GM12878 (cell line): ENCODE measurements around the gene ZNF689. TPM values are rescaled to one million over a fixed set of nuclear protein-coding genes. Genes with fewer than 3 reads are reported as not detected.
A peak's percentile ranks its signal among the peaks of the same experiment; 100 is the strongest.

Experiments
- BACH1 ChIP-seq: fragments of 450-650 bp; IDR thresholded peaks from 2 replicates; pipeline ENCODE4 v1.6.1; 2017; ENCODE audit warnings: mild to moderate bottlenecking, borderline replicate concordance
- CHD2 ChIP-seq: IDR thresholded peaks from 2 replicates; pipeline ENCODE4 v1.6.1; 2011; ENCODE audit warnings: low read depth, low read length, improper control_type of control experiment, borderline replicate concordance
- EZH2 ChIP-seq: IDR thresholded peaks from 2 replicates; pipeline ENCODE4 v1.6.1; 2012; ENCODE audit warnings: low read depth, mild to moderate bottlenecking, control low read depth, inconsistent platforms, low read length, borderline replicate concordance; ENCODE audit not compliant: control insufficient read depth
- HDAC6 ChIP-seq: fragments of 200-600 bp; sonication (generic); IDR thresholded peaks from one replicate; pipeline ENCODE4 v1.8.0; 2017; ENCODE audit warnings: antibody characterized with exemption; ENCODE audit not compliant: unreplicated experiment
- MTA2 ChIP-seq: fragments of 450-650 bp; IDR thresholded peaks from 2 replicates; pipeline ENCODE4 v1.6.1; 2016; ENCODE audit warnings: low read depth, mild to moderate bottlenecking, moderate library complexity
- MXI1 ChIP-seq: fragments of 150-350 bp; IDR thresholded peaks from 2 replicates; pipeline ENCODE4 v1.6.1; 2011; ENCODE audit warnings: low read depth, mild to moderate bottlenecking, inconsistent platforms, low read length, improper control_type of control experiment
- NFIC ChIP-seq: IDR thresholded peaks from 2 replicates; pipeline ENCODE4 v1.6.1; 2012; ENCODE audit warnings: low read depth, mild to moderate bottlenecking, inconsistent platforms, low read length, moderate library complexity
- NFYA ChIP-seq: IDR thresholded peaks from 2 replicates; pipeline ENCODE4 v1.6.1; 2011; ENCODE audit warnings: low read depth, mild to moderate bottlenecking, low read length, improper control_type of control experiment, borderline replicate concordance
- SREBF2 ChIP-seq: IDR thresholded peaks from 2 replicates; pipeline ENCODE4 v1.6.1; 2012; ENCODE audit warnings: mild to moderate bottlenecking, low read length
- USF2 ChIP-seq: IDR thresholded peaks from 2 replicates; pipeline ENCODE4 v1.6.1; 2011; ENCODE audit warnings: low read depth, low read length, improper control_type of control experiment, borderline replicate concordance
- ZSCAN29 ChIP-seq: fragments of 450-650 bp; IDR thresholded peaks from 2 replicates; pipeline ENCODE4 v1.6.1; 2017; ENCODE audit warnings: mild to moderate bottlenecking, moderate library complexity
- polyA plus RNA-seq, 11 experiments: library from polyadenylated mRNA; depleted of rRNA in 4 of 11; unstranded in 6 of 11; stranded (reverse) in 5 of 11; fragments of >200 nt; fragmentation: Nextera tagmentation in 4 of 11; fragmentation: Illumina TruSeq in 1 of 11; extraction: Ambion mirVana in 4 of 11; extraction: Trizol in 1 of 11; gene quantifications; 1 replicate in 1 of 11; 2 replicates in 10 of 11; pipeline versions ENCODE4 v1.2.1 to v1.2.3, GENCODE V29; 2011 to 2016; ENCODE audit warnings: inconsistent platforms in 2 of 11, missing spikeins in 2 of 11, low read depth in 1 of 11
- total RNA-seq, 4 experiments: library from RNA; depleted of rRNA in 3 of 4; stranded (reverse); fragments of >200 nt in 3 of 4; fragmentation: Illumina TruSeq in 1 of 4; extraction: Trizol in 1 of 4; gene quantifications; 2 replicates each; pipeline versions ENCODE4 v1.2.1 to v1.2.3, GENCODE V29; 2013 to 2021

Gene ZNF689
- total and polyA plus RNA-seq, 10 of the 15 experiments (the other 5 are each of a cell fraction or from before 2014, with no cell fraction given), result 4.7 to 13.2 (median 8.5) TPM

DNA sequence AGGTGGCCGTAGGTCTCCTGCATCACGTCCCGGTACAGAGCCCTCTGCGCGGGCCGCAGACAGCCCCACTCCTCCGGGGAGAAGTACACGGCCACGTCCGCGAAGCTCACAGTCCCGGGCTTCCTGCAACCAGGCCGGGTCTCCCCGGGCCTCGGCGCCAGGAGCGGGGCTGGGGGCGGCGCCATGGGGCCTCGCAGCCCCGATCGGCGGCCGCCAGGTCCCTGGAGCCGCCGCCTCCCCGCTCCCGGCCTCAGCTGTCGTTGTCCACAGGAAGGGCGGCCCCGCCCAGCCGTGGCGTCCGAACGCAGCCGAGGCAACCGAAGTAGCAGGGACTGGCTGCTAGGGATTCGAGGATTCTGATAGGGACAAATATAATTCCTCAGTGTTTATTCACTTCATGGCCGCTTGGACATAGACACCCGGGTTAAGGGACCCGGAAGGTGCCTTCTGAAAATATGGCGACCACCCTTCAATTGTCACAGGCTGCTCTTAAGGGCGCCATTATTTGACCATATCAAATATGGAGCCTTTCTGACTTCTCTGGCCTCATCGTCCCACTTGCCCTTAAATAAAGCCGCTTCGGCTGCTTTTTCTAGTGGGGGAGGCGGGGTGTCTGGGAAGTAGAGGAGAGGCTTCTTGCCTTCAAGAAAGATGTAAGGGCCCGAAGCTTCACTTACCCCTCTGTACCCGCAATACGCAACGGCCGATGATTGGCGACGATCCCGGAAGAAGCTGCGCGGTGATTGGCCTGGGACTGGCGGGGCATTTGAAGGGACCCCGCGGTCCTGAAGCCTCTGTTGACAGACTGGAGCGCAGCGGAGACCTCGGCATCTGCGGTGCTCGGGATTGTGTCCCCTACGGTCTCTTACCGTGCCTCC lies 38.5 kb downstream of the ZNF689 start, which contains the start of gene ZNF688 (continued):
- no peak for TF ChIP-seq EZH2
- TF ChIP-seq BACH1, result peak; percentile 90
- TF ChIP-seq ZSCAN29, result peak; percentile 46; the same call in 1 of the 2 replicates
- TF ChIP-seq NFYA, result peak; percentile 50; the same call in 1 of the 2 replicates
- TF ChIP-seq HDAC6, result no peak
- peak; percentile 93 for TF ChIP-seq MXI1
- no peak for TF ChIP-seq SREBF2
- no peak for TF ChIP-seq USF2
- TF ChIP-seq MTA2, result peak; percentile 41; the same call in 1 of the 2 replicates
- peak; percentile 94 for TF ChIP-seq CHD2
- TF ChIP-seq NFIC, result no peak; the same call in 1 of the 2 replicates
